HG03571 (cell line): ENCODE measurements around the gene LHPP.
"Not testable (repeated sequence)": the region's sequence is repeated elsewhere in the genome, so short reads cannot be mapped to it uniquely, and the experiment has no call there.

Experiments
- ATAC-seq: cut with Tn5 transposase; IDR thresholded peaks from one replicate; pipeline ENCODE4 v1.9.1; 2021; ENCODE audit not compliant: unreplicated experiment

The LHPP gene

GRCh38 chr10:124461642-124462347 lies at the start of gene LHPP:
TSS of gene LHPP (plus strand) at chr10:124461823. CDS start at chr10:124461863, 40 bp downstream.
- peak; percentile 92 for ATAC-seq

- no peak for ATAC-seq
Measured at GRCh38 chr10:124414076-124414475, 47.5 kb upstream of the LHPP start.

- no peak for ATAC-seq
Measured at GRCh38 chr10:124415210-124415609, 46.4 kb upstream of the LHPP start.

- no peak for ATAC-seq
Measured at GRCh38 chr10:124416733-124417132, 44.9 kb upstream of the LHPP start.

GRCh38 chr10:124417895-124418725 lies 43.5 kb upstream of the LHPP start:
- ATAC-seq, result peak; percentile 22

GRCh38 chr10:124418726-124419501 lies 42.7 kb upstream of the LHPP start, which contains the start of gene OAT:
TSS of gene OAT (minus strand) at chr10:124418923. CDS start at chr10:124412171, 6,752 bp downstream.
- ATAC-seq, result peak; percentile 97

GRCh38 chr10:124419635-124420034 lies 42.0 kb upstream of the LHPP start:
- no peak for ATAC-seq

- no peak for ATAC-seq
Measured at GRCh38 chr10:124420254-124420653, 41.4 kb upstream of the LHPP start.

GRCh38 chr10:124422742-124423141 lies 38.9 kb upstream of the LHPP start:
- ATAC-seq, result no peak

GRCh38 chr10:124423813-124424212 lies 37.8 kb upstream of the LHPP start:
- no peak for ATAC-seq

- ATAC-seq, result no peak
Measured at GRCh38 chr10:124425227-124425962, 36.2 kb upstream of the LHPP start.

- no peak for ATAC-seq
Measured at GRCh38 chr10:124428207-124428777, 33.3 kb upstream of the LHPP start.

GRCh38 chr10:124429576-124429975 lies 32.0 kb upstream of the LHPP start:
- no peak for ATAC-seq

- no peak for ATAC-seq
Measured at GRCh38 chr10:124430077-124430476, 31.5 kb upstream of the LHPP start.

GRCh38 chr10:124433461-124433860 lies 28.2 kb upstream of the LHPP start:
- no peak for ATAC-seq

GRCh38 chr10:124435683-124436082 lies 25.9 kb upstream of the LHPP start:
- ATAC-seq, result not testable (repeated sequence)

- peak; percentile 79 for ATAC-seq
Measured at GRCh38 chr10:124436191-124436638, 25.4 kb upstream of the LHPP start.

- ATAC-seq, result not testable (repeated sequence)
Measured at GRCh38 chr10:124441694-124442093, 19.9 kb upstream of the LHPP start.

GRCh38 chr10:124446830-124447750 lies 14.5 kb upstream of the LHPP start:
- no peak for ATAC-seq
